ENCODE measurements around the gene EXOSC10.

The EXOSC10 gene

DNA sequence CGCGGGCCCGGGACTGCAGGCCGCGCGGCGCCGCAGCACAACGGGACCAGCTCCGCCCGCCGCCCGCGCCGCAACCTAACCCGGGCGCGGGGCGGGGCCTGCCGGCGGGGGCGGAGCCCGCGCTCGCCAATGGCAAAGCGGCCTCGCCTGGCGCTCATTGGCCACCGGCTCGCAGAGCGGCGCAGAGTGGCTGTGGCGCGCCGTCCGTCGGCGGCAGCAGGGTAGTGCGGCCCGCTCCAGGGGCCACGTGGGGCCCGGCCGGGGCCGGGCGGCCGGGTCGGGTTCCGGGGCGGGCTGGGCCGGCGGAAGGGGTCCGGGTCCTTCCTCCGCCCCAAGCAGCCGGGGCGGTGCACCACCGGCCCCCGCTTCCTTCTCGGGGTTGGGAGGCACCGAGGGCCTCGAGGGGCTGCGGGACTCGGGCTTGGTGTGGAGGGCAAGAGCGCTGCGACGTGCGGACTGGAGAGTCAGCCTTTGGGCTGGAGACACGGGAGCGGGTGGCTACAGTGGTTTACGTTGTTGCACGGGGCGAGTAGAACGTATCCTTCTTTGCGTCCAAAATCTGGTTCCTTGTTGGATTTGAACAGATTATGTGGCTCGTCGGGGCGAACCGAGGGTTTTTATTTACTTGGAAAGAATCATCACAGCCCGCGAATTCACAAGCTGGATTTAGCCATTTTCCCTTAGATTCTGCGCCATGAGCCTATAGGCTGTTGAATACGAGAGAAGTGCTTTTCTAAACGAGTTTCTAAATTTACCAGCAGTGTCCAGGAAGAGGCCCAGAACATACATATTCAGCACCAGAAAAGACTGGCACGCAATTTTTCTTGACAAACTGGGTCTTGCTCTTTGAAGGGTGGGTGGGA lies 39.5 kb downstream of the EXOSC10 start, which contains the start of gene SRM:
TSS of gene SRM (minus strand) at position 51 of the 863 bp plus-strand sequence. CDS start 75 bp downstream, outside the sequence.
- H3K9me3 ChIP-seq (ENCODE audit: control insufficient read depth, low read length), result no peaks in the 10 kb centered on the region
- peak; percentile 97 for DNase-seq (ENCODE audit: low read depth)
- peak within 1 kb of the TSS; percentile 97 for H3K4me3 ChIP-seq (ENCODE audit: low read length)
- no peaks in the 10 kb centered on the region for H3K27me3 ChIP-seq (replicated peaks; ENCODE audit: control insufficient read depth, insufficient read depth, low read length)
- peaks cover 17% of the 10 kb centered on the region for H3K4me1 ChIP-seq (ENCODE audit: control insufficient read depth, insufficient read depth, low read length)
- H3K9ac ChIP-seq (ENCODE audit: low read length), result peak within 1 kb of the TSS; percentile 97
- peaks cover 25% of the 10 kb centered on the region for H3K36me3 ChIP-seq (ENCODE audit: control insufficient read depth, insufficient read depth, low read length, severe bottlenecking)

DNA sequence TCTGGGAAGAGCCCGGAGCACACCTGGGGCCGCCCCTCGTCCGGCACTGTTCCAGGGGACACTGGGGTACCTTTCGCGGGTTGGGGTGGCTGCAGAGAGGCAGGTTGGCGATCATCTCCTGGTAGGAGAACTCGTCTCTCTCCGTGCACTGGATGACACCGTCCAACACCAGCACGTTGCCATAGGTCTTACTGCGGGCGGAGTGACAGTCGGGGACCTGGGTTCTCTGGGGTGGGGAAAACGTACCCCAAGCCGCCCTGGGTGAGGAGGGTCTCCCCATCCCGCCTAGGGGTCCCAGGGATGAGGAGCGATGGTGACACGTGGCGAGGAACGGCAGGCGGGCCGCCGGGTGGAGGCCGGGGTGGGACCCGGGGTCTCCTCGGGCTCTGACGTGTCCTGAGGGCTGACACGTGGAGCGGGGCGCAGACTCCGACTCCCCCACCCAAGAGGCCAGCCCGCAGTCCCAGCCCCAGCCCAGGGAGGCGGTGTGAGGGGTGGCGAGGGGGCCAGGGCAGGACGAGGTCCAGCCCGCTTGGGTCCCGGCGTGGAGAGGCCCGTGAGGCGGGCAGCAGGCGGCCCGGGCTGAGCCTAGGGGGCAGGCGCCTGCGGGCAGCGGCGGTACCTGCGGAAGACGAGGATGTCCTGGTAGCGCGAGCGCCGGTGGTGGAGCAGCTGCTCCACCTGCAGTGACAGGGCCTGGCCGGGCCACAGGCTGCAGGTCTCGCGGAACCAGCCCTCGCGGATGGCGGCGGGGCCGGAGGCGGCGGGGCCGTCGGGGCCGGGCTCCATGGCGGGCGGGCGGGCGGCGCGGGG lies 40.3 kb downstream of the EXOSC10 start:
- Histone ChIP-seq H3K36me3 (ENCODE audit: control insufficient read depth, insufficient read depth, low read length, severe bottlenecking) (peaks cover 24% of the 10 kb centered on the region), H3K27me3 (replicated peaks; ENCODE audit: control insufficient read depth, insufficient read depth, low read length) (no peaks in the 10 kb centered on the region), H3K4me1 (ENCODE audit: control insufficient read depth, insufficient read depth, low read length) (peaks cover 17% of the 10 kb centered on the region), H3K4me3 (ENCODE audit: low read length) (peak overlapping the region; percentile 96), H3K9ac (ENCODE audit: low read length) (peak overlapping the region; percentile 94), H3K9me3 (ENCODE audit: control insufficient read depth, low read length) (no peaks in the 10 kb centered on the region)
- DNase-seq (ENCODE audit: low read depth), result peak; percentile 41

DNA sequence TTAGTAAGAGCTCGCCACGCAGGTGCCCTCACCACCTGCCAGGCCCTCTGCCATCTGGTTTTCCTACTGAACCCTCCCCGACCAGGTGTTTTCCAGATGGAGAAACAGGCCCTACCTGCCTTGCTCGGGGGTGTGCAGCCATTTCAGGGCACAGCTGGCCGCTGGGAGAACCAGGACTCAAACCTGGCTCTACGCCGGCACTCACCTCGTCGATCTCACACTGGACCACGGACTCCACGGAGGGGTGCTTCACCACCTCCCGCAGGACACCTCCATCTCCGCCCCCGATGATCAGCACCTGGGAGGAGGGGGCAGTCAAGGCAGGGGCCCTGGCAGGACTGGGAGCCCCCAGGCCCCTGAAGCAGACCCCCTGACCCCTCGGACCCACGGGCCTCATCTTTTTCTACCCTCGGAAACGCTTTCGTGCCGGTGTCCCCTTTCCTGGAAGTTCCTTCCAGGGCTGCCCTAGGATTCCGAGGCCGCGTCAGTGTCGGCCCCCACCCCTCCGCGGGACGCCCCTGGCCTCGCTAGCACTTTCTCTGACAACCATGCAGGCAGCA lies 41.0 kb downstream of the EXOSC10 start:
- H3K9me3 ChIP-seq (ENCODE audit: control insufficient read depth, low read length), result no peaks in the 10 kb centered on the region
- H3K4me3 ChIP-seq (ENCODE audit: low read length), result peak overlapping the region; percentile 96
- H3K36me3 ChIP-seq (ENCODE audit: control insufficient read depth, insufficient read depth, low read length, severe bottlenecking), result peaks cover 24% of the 10 kb centered on the region
- H3K27me3 ChIP-seq (replicated peaks; ENCODE audit: control insufficient read depth, insufficient read depth, low read length), result no peaks in the 10 kb centered on the region
- H3K4me1 ChIP-seq (ENCODE audit: control insufficient read depth, insufficient read depth, low read length), result peaks cover 17% of the 10 kb centered on the region
- peak overlapping the region; percentile 94 for H3K9ac ChIP-seq (ENCODE audit: low read length)
- DNase-seq (ENCODE audit: low read depth), result no peak

DNA sequence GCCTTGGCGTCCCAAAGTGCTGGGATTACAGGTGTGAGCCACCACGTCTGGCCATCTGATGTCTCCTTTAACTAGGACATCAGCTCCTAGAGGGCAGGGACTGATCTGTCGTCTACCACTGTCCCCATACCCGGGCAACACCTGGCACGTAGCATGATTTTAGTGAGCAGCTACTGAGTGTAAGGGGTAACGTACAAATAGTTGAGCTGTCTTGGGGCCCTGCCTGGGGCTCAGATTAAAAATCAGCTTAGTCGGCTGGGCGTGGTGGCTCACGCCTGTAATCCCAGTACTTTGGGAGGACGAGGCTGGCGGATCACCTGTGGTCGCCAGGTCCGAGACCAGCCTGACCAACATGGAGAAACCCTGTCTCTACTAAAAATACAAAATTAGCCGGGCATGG lies 41.6 kb downstream of the EXOSC10 start:
- no peaks in the 10 kb centered on the region for H3K27me3 ChIP-seq (replicated peaks; ENCODE audit: control insufficient read depth, insufficient read depth, low read length)
- no peak overlapping the region for H3K4me3 ChIP-seq (ENCODE audit: low read length)
- DNase-seq (ENCODE audit: low read depth), result no peak
- H3K4me1 ChIP-seq (ENCODE audit: control insufficient read depth, insufficient read depth, low read length), result peaks cover 14% of the 10 kb centered on the region
- no peaks in the 10 kb centered on the region for H3K9me3 ChIP-seq (ENCODE audit: control insufficient read depth, low read length)
- peaks cover 23% of the 10 kb centered on the region for H3K36me3 ChIP-seq (ENCODE audit: control insufficient read depth, insufficient read depth, low read length, severe bottlenecking)
- H3K9ac ChIP-seq (ENCODE audit: low read length), result no peak overlapping the region

DNA sequence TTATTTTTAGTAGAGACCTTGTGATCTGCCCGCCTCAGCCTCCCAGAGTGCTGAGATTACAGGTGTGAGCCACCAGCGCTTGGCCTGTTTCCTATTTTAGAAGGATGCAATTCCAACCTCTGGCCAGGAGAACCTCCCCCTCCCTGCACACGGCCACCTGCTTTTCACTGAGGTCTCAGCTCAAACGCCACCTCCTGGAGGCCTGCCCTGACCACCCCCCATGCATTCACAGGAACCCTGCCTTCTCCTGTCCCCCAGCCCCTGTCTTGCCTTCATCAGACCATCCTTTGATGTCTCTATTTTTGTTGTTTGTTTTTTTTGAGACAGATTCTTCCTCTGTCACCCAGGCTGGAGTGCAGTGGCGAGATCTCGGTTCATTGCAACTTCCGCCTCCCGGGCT lies 42.2 kb downstream of the EXOSC10 start:
- Histone ChIP-seq H3K4me1 (ENCODE audit: control insufficient read depth, insufficient read depth, low read length) (peaks cover 11% of the 10 kb centered on the region), H3K9ac (ENCODE audit: low read length) (no peak overlapping the region), H3K36me3 (ENCODE audit: control insufficient read depth, insufficient read depth, low read length, severe bottlenecking) (peaks cover 23% of the 10 kb centered on the region), H3K9me3 (ENCODE audit: control insufficient read depth, low read length) (no peaks in the 10 kb centered on the region), H3K4me3 (ENCODE audit: low read length) (no peak overlapping the region), H3K27me3 (replicated peaks; ENCODE audit: control insufficient read depth, insufficient read depth, low read length) (no peaks in the 10 kb centered on the region)
- DNase-seq (ENCODE audit: low read depth), result no peak

DNA sequence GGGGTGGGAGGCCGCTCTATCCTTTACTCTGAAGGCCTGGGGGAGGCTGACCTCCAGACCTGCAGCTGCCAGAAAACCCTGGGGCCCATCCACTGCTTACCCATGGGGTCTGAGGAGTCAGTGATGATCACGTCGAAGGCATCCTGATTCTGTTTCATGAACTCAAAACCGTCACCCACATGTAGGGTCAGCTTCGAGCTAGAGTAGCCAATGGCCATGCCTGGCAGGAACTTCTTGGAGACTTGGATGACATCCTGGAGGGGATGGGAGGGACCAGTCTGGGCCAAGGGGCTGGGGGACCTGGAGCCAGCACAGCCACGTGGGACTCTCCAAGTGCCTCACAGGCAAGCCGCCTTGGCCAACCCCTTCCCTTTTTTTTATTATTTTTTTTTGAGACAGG lies 43.2 kb downstream of the EXOSC10 start:
- Histone ChIP-seq H3K36me3 (ENCODE audit: control insufficient read depth, insufficient read depth, low read length, severe bottlenecking) (peaks cover 23% of the 10 kb centered on the region), H3K9ac (ENCODE audit: low read length) (no peak overlapping the region), H3K27me3 (replicated peaks; ENCODE audit: control insufficient read depth, insufficient read depth, low read length) (no peaks in the 10 kb centered on the region), H3K4me3 (ENCODE audit: low read length) (no peak overlapping the region), H3K9me3 (ENCODE audit: control insufficient read depth, low read length) (no peaks in the 10 kb centered on the region), H3K4me1 (ENCODE audit: control insufficient read depth, insufficient read depth, low read length) (peaks cover 11% of the 10 kb centered on the region)
- DNase-seq (ENCODE audit: low read depth), result no peak

DNA sequence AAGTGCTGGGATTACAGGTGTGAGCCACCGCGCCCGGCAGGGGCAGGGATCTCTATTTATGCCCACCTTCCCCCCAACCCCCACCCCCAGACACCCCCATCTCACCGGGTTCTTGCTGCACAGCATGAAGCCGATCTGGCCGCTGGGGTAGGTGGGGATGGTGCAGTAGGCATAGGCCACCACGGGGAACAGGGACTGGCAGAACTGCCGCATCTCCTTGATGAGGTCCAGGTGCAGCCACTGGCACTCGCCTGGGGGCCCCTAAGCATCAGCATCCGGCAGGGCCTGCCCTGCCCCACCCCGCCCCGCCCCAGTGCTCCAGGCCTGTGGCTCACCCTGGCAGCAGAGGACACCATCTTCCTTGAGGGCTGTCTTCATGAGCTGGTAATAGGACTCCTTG lies 44.0 kb downstream of the EXOSC10 start:
- Histone ChIP-seq H3K36me3 (ENCODE audit: control insufficient read depth, insufficient read depth, low read length, severe bottlenecking) (peaks cover 23% of the 10 kb centered on the region), H3K9me3 (ENCODE audit: control insufficient read depth, low read length) (no peaks in the 10 kb centered on the region), H3K4me3 (ENCODE audit: low read length) (no peak overlapping the region), H3K27me3 (replicated peaks; ENCODE audit: control insufficient read depth, insufficient read depth, low read length) (no peaks in the 10 kb centered on the region), H3K9ac (ENCODE audit: low read length) (no peak overlapping the region), H3K4me1 (ENCODE audit: control insufficient read depth, insufficient read depth, low read length) (peaks cover 7% of the 10 kb centered on the region)
- no peak for DNase-seq (ENCODE audit: low read depth)

DNA sequence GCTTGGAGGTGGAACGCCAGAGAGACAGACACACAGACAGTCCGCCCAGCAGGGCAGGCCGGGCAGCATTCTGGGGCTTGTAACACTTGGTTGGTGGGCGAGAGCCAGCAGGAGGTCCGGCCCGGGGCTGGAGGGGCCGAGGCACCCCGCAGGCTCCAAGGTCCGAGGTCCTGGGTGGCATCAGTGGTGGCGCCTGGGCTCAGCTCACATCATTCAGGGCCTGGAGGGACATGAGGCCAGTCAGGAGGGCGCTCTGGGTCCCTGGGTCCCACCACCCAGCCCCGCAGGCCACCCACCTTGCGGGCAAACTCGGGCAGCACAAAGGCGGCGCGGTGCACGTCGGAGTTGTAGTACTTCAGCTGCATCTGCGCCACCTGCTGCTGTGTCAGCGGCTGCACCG lies 45.0 kb downstream of the EXOSC10 start:
- Histone ChIP-seq H3K9me3 (ENCODE audit: control insufficient read depth, low read length) (no peaks in the 10 kb centered on the region), H3K9ac (ENCODE audit: low read length) (no peak overlapping the region), H3K27me3 (replicated peaks; ENCODE audit: control insufficient read depth, insufficient read depth, low read length) (no peaks in the 10 kb centered on the region), H3K36me3 (ENCODE audit: control insufficient read depth, insufficient read depth, low read length, severe bottlenecking) (peaks cover 23% of the 10 kb centered on the region), H3K4me1 (ENCODE audit: control insufficient read depth, insufficient read depth, low read length) (peaks cover 5% of the 10 kb centered on the region), H3K4me3 (ENCODE audit: low read length) (no peak overlapping the region)
- no peak for DNase-seq (ENCODE audit: low read depth)

DNA sequence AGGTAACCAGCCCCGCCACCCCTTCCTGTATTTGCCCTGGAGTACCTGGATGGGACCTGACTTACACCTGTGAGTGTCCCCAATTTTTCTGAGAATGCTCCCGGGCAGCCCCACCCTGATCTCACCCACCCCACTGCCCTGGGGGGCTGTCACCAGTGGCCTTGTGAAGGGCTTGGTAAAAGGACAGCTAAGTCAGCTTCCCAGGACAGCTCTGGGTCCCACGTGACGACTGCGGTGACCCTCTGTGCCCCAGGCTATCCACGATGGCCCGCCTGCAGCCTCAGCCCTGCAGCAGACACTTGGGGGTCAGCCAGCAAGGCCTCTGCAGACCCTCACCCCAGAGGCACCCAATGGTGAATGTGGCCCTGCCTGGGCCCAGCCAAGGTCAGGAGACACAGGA lies 45.5 kb downstream of the EXOSC10 start:
- Histone ChIP-seq H3K4me3 (ENCODE audit: low read length) (no peak overlapping the region), H3K9me3 (ENCODE audit: control insufficient read depth, low read length) (no peaks in the 10 kb centered on the region)
- no peak for DNase-seq (ENCODE audit: low read depth)

DNA sequence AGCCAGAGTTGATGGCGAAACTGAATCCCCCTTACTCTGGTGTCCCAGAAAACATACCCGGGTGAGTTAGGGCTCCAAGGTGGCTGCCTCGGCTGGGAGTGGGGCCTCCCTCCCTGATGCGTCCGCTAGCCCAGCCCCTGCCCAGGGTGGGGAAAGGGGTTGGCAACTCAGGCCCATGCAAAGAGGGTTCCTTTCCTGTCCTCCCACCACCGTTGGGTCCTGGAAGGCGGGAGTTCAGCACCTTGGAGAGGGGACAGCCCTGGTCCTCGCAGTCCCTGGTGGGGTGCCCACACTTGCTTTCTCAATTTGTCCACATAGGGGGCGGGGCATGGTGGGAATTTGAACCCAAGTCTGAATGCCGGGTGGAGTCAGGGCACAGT lies 45.9 kb downstream of the EXOSC10 start:
- peaks cover 4% of the 10 kb centered on the region for H3K4me1 ChIP-seq (ENCODE audit: control insufficient read depth, insufficient read depth, low read length)
- H3K36me3 ChIP-seq (ENCODE audit: control insufficient read depth, insufficient read depth, low read length, severe bottlenecking), result peaks cover 23% of the 10 kb centered on the region
- no peak overlapping the region for H3K4me3 ChIP-seq (ENCODE audit: low read length)
- peak; percentile 35 for DNase-seq (ENCODE audit: low read depth)
- H3K27me3 ChIP-seq (replicated peaks; ENCODE audit: control insufficient read depth, insufficient read depth, low read length), result no peaks in the 10 kb centered on the region
- H3K9me3 ChIP-seq (ENCODE audit: control insufficient read depth, low read length), result no peaks in the 10 kb centered on the region
- no peak overlapping the region for H3K9ac ChIP-seq (ENCODE audit: low read length)

More for the DNA sequence above, 45.5 kb downstream of the EXOSC10 start:
- H3K9ac ChIP-seq (ENCODE audit: low read length), result no peak overlapping the region
- H3K36me3 ChIP-seq (ENCODE audit: control insufficient read depth, insufficient read depth, low read length, severe bottlenecking), result peaks cover 23% of the 10 kb centered on the region
- peaks cover 5% of the 10 kb centered on the region for H3K4me1 ChIP-seq (ENCODE audit: control insufficient read depth, insufficient read depth, low read length)
- H3K27me3 ChIP-seq (replicated peaks; ENCODE audit: control insufficient read depth, insufficient read depth, low read length), result no peaks in the 10 kb centered on the region

Data from adipocyte (in vitro differentiated cells).